Measurements from ENCODE around the gene CGB7. TPM values are rescaled to one million over a fixed set of nuclear protein-coding genes. Genes with fewer than 3 reads are reported as not detected.

Gene CGB7
- total and polyA plus RNA-seq, 9 of the 15 experiments (the other 6 are each of a cell fraction or from before 2014, with no cell fraction given) = not detected

DNA sequence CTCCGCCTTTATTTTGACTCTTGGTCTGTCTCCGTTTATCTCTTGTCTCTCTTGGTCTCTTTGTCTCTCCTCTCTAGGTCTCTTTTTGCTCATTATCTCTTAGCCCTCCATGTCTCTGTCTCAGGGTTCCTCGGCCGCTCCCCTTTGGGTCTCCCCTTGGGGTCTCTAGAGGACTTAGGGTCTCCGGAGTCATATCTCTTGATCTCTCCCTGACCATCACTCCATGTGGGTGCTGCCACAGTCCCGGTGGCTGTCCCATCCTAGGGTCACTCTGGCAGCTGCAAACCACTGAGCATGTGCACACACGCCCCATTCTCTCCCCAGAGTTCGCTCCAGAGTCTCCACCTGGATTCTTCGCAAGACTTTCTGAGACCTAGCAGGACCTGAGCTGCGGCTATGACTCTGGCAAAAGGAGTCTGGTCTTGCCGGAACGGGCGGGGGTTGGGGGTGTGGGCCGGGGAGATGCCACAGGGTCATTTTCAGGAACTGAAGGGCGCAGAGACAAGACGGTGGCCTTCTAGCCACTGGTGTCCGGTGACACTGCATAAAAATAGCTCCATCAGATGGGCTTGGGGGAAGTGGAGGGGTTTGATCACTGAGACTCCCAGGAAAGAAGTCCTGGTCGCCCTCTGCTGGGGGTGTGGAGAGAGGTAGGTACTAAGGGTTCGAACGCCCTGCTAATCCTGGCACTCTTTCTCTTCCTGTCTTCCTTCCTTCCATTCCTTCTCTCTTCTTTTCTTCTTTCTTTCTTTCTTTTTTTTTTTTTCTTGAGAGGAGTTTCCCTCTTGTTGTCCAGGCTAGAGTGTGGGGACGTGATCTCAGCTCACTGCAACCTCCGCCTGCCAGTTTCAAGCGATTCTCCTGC lies 16.2 kb upstream of the CGB7 start (continued):
- TF ChIP-seq, protein P1, sequence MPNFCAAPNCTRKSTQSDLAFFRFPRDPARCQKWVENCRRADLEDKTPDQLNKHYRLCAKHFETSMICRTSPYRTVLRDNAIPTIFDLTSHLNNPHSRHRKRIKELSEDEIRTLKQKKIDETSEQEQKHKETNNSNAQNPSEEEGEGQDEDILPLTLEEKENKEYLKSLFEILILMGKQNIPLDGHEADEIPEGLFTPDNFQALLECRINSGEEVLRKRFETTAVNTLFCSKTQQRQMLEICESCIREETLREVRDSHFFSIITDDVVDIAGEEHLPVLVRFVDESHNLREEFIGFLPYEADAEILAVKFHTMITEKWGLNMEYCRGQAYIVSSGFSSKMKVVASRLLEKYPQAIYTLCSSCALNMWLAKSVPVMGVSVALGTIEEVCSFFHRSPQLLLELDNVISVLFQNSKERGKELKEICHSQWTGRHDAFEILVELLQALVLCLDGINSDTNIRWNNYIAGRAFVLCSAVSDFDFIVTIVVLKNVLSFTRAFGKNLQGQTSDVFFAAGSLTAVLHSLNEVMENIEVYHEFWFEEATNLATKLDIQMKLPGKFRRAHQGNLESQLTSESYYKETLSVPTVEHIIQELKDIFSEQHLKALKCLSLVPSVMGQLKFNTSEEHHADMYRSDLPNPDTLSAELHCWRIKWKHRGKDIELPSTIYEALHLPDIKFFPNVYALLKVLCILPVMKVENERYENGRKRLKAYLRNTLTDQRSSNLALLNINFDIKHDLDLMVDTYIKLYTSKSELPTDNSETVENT (CRISPR knock-in tag; IDR thresholded peaks at IDR 0.05) = no peak
- TF ChIP-seq ZC3H8 (IDR thresholded peaks at IDR 0.05) (no peak), PHTF2 (CRISPR knock-in tag; IDR thresholded peaks at IDR 0.05) (no peak), ZNF75A (CRISPR knock-in tag; IDR thresholded peaks at IDR 0.05) (no peak), CSDE1 (IDR thresholded peaks at IDR 0.05) (no peak), ELF1 (tag; IDR thresholded peaks at IDR 0.05) (0 out of 2 replicates have a peak, but pooled peaks have one; percentile 30), ZNF175 (CRISPR knock-in tag; IDR thresholded peaks at IDR 0.05; ENCODE audit: low read depth) (no peak), MEF2D (tag; conservative IDR thresholded peaks at IDR 0.05; ENCODE audit: low read depth) (peak; percentile 83), ZBTB1 (CRISPR knock-in tag; IDR thresholded peaks at IDR 0.05; ENCODE audit: borderline replicate concordance, low read depth) (no peak), ZNF79 (CRISPR knock-in tag; IDR thresholded peaks at IDR 0.05; ENCODE audit: low read depth) (no peak), EZH2 (IDR thresholded peaks at IDR 0.05; ENCODE audit: borderline replicate concordance, low read depth, low read length) (no peak), ZNF431 (CRISPR knock-in tag; IDR thresholded peaks at IDR 0.05) (no peak), NR2C1 (IDR thresholded peaks at IDR 0.05) (no peak), NR2C1 (tag; IDR thresholded peaks at IDR 0.05) (no peak), NFATC3 (IDR thresholded peaks at IDR 0.05) (no peak)
- TF ChIP-seq, protein P2, sequence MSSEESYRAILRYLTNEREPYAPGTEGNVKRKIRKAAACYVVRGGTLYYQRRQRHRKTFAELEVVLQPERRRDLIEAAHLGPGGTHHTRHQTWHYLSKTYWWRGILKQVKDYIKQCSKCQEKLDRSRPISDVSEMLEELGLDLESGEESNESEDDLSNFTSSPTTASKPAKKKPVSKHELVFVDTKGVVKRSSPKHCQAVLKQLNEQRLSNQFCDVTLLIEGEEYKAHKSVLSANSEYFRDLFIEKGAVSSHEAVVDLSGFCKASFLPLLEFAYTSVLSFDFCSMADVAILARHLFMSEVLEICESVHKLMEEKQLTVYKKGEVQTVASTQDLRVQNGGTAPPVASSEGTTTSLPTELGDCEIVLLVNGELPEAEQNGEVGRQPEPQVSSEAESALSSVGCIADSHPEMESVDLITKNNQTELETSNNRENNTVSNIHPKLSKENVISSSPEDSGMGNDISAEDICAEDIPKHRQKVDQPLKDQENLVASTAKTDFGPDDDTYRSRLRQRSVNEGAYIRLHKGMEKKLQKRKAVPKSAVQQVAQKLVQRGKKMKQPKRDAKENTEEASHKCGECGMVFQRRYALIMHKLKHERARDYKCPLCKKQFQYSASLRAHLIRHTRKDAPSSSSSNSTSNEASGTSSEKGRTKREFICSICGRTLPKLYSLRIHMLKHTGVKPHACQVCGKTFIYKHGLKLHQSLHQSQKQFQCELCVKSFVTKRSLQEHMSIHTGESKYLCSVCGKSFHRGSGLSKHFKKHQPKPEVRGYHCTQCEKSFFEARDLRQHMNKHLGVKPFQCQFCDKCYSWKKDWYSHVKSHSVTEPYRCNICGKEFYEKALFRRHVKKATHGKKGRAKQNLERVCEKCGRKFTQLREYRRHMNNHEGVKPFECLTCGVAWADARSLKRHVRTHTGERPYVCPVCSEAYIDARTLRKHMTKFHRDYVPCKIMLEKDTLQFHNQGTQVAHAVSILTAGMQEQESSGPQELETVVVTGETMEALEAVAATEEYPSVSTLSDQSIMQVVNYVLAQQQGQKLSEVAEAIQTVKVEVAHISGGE (CRISPR knock-in tag; IDR thresholded peaks at IDR 0.05) = peak in 1 of 3 experiments; percentile 53; a peak in 1 of 6 replicates
